T-cell (primary cell): ENCODE measurements around the gene LRP2. TPM values are rescaled to one million over a fixed set of nuclear protein-coding genes. Genes with fewer than 3 reads are reported as not detected.

ENCODE experiments used
- ATAC-seq, 4 experiments: fragments of 200-7000 bp in 3 of 4; fragments of 150-1000 bp in 1 of 4; cut with Tn5 transposase; replicated peaks in 1 of 4; 1 replicate in 3 of 4; 2 replicates in 1 of 4; pipeline ENCODE4 v1.10.0; 2021; ENCODE audit warnings: moderate library complexity in 3 of 4, mild to moderate bottlenecking in 2 of 4, moderate number of reproducible peaks in 1 of 4
- CTCF ChIA-PET, 2 donors: fragments of 300-600 bp; sonication (Branson Sonifier 250); formaldehyde crosslinking; loops; one replicate each; lab custom pipeline; 2022; ENCODE audit warnings: antibody characterized with exemption in 2 of 2; lab: Charles Lee
- POLR2A ChIA-PET, 2 donors: fragments of 300-600 bp; sonication (Branson Sonifier 250); formaldehyde crosslinking; loops; one replicate each; lab custom pipeline; 2022; ENCODE audit warnings: antibody characterized with exemption in 2 of 2; lab: Charles Lee
- DNase-seq, 35 experiments: peaks; one replicate each; pipeline versions ENCODE4 v3.0.0 to v3.0.0-alpha.2; 2013 to 2023
- H3K27ac ChIP-seq: one replicate; pipeline ENCODE4 v1.5.1; 2013; ENCODE audit warnings: low read length
- H3K27me3 ChIP-seq, 2 experiments: replicated peaks in 1 of 2; 1 replicate in 1 of 2; 2 replicates in 1 of 2; pipeline versions ENCODE4 v1.6.1 to v1.7.0; 2013; ENCODE audit warnings: low read length in 1 of 2, mixed read lengths in 1 of 2; ENCODE audit not compliant: control insufficient read depth in 2 of 2, insufficient read depth in 2 of 2; ENCODE audit errors: extremely low read depth in 1 of 2
- H3K36me3 ChIP-seq, 2 donors: 1 replicate in 1 of 2; 2 replicates in 1 of 2; pipeline versions ENCODE4 v1.6.1 to v1.7.0; 2013; ENCODE audit warnings: low read length in 1 of 2; ENCODE audit not compliant: control insufficient read depth in 2 of 2, insufficient read depth in 1 of 2; ENCODE audit errors: extremely low read depth in 1 of 2
- H3K4me1 ChIP-seq, 2 experiments: 1 replicate in 1 of 2; 2 replicates in 1 of 2; pipeline versions ENCODE4 v1.6.1 to v1.7.0; 2013; ENCODE audit warnings: low read length in 2 of 2, mixed read lengths in 1 of 2; ENCODE audit not compliant: insufficient read depth in 2 of 2, control insufficient read depth in 1 of 2; ENCODE audit errors: extremely low read depth in 1 of 2
- H3K4me3 ChIP-seq, 2 donors: 1 replicate in 1 of 2; 2 replicates in 1 of 2; pipeline versions ENCODE4 v1.5.1 to v1.7.0; 2013; ENCODE audit warnings: mild to moderate bottlenecking in 2 of 2, low read length in 1 of 2, moderate library complexity in 1 of 2; ENCODE audit not compliant: control insufficient read depth in 1 of 2; ENCODE audit errors: extremely low read depth in 1 of 2
- H3K9me3 ChIP-seq: 2 replicates; pipeline ENCODE4 v1.7.0; 2013
- H3K27ac Mint-ChIP-seq, 2 donors: one replicate each; pipeline ENCODE4 v1.8.0; 2020 to 2021; ENCODE audit warnings: mild to moderate bottlenecking in 2 of 2, mixed read lengths in 2 of 2
- H3K27me3 Mint-ChIP-seq, 2 donors: one replicate each; pipeline ENCODE4 v1.8.0; 2021 to 2022; ENCODE audit warnings: mixed read lengths in 2 of 2
- H3K36me3 Mint-ChIP-seq: one replicate; pipeline ENCODE4 v1.8.0; 2021; ENCODE audit warnings: mixed read lengths
- H3K4me1 Mint-ChIP-seq, 3 donors: one replicate each; pipeline ENCODE4 v1.8.0; 2020 to 2022; ENCODE audit warnings: mixed read lengths in 3 of 3, mild to moderate bottlenecking in 1 of 3
- H3K4me3 Mint-ChIP-seq, 3 donors: one replicate each; pipeline ENCODE4 v1.8.0; 2020 to 2022; ENCODE audit warnings: mild to moderate bottlenecking in 3 of 3, mixed read lengths in 3 of 3, moderate library complexity in 3 of 3
- H3K9me3 Mint-ChIP-seq, 3 donors: one replicate each; pipeline ENCODE4 v1.8.0; 2020 to 2022; ENCODE audit warnings: mixed read lengths in 3 of 3
- WGBS: methylation state at CpG from one replicate; pipeline ENCODE4 v1.1.5; 2013; ENCODE audit warnings: missing lambda C conversion rate; ENCODE audit not compliant: insufficient coverage; 5-methylcytosine and 5-hydroxymethylcytosine counted together
- total RNA-seq, 35 experiments: library from RNA in 6 of 35; stranded (reverse) in 6 of 35; fragments of 120-200 nt in 1 of 35; gene quantifications; one replicate each; pipeline versions ENCODE4 v1.2.1 to v1.2.4 and lab custom pipeline; 2013 to 2026

Gene LRP2
- total RNA-seq, 5 donors from 2014 or later (not counting 1 experiment from before 2014, with no cell fraction given), result 0.03 TPM; not detected in 4

DNA sequence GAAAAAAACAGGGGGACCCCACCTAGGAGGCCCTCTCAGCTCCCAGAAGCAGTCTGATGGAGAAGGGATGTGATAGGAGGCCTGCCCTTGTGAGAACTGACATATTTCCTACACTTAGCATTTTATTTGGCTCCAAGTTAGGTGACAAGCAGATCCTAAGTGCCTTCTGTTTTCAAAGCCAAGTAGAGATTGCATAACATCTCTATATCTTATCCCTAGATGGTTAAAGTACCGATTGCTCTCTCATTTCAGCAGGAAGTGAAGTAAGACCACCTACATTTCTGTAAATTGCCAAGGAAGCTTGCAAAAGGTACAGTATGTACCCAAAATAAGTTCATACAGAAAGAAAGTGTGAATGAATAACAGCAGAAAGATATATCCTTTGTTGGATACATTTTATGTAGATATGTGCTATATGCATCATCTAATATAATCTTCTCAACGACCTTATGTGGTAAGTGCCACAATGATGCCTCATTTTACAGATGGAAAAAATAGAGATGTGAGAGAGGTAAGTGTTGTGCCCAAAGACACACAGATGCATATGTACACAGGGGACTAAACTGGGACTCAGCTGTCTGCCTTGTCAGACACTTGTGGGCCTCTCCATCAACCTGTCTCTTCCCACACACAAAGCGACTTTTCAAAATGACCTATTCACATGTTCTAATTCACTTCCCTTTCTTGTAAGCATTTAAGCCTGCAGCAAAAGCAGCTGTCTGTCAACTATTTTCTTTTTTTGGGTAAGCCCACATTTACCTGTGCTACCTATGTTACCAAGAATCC, 254.0 kb downstream of the LRP2 start:
- Histone ChIP-seq H3K36me3 (no peaks in the 10 kb centered on the region), H3K9me3 (no peaks in the 10 kb centered on the region), H3K4me1 (peaks cover 35 to 36% of the 10 kb centered on the region in 2 experiments), H3K27ac (peak overlapping the region; percentile 66), H3K4me3 (no peak overlapping the region), H3K27me3 (peaks cover 0 to 5% of the 10 kb centered on the region in 2 experiments)
- H3K4me1 Mint-ChIP-seq, result peaks cover 51 to 68% (median 53%) of the 10 kb centered on the region in 3 donors
- H3K27ac Mint-ChIP-seq, result peak overlapping the region; percentile 4 to 40
- ChIA-PET POLR2A (interaction anchor here in 1 of 2 donors (0.6 kb wide), 1 partner anchor 842 kb away, joined by 3 read pairs; no protein-coding TSS in a partner anchor), CTCF (interaction anchor here (0.6 to 5.9 kb wide), 17 partner anchors 9 to 654 kb away, joined by 3 to 110 read pairs (median 4); no protein-coding TSS in a partner anchor)
- 75% methylated on average over 1 of the region's 3 CpGs for WGBS
- H3K4me3 Mint-ChIP-seq, result peak overlapping the region in 1 of 3 donors; percentile 53
- H3K27me3 Mint-ChIP-seq, result peaks cover 0 to 4% of the 10 kb centered on the region in 2 donors
- ATAC-seq, result peak in 2 of 4 experiments; percentile 11 to 35
- H3K9me3 Mint-ChIP-seq, result no peaks in the 10 kb centered on the region
- H3K36me3 Mint-ChIP-seq, result no peaks in the 10 kb centered on the region
- DNase-seq, result peak in 1 of 35 experiments; percentile 20

DNA sequence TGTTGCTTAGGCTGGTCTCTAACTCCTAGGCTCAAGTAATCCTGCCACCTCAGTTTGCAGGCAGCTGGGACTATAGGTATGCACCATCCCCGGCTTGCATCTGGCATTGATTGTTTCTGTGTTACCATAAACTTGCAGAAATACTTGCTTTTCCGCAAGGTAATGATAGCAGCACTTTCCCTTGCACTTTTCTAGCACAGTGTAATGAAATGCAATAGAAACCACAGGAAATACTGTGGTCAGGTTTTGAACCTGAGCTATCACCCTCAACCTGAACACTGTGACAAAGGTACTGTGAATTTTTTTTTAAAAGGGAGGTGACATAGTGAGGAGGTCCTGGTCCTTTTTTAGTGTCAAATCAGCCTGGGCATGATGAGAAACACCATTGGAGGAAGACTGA, 254.7 kb downstream of the LRP2 start:
- H3K4me1 ChIP-seq, result peaks cover 35 to 36% of the 10 kb centered on the region in 2 experiments
- DNase-seq (peak in 28 of 35 experiments; percentile 2 to 72 (median 18)), ATAC-seq (peak; percentile 85 to 96 (median 90))
- peak overlapping the region in 2 of 3 donors; percentile 25 to 53 for H3K4me3 Mint-ChIP-seq
- no peaks in the 10 kb centered on the region for H3K36me3 Mint-ChIP-seq
- peak overlapping the region; percentile 4 to 40 for H3K27ac Mint-ChIP-seq
- peaks cover 0 to 4% of the 10 kb centered on the region in 2 donors for H3K27me3 Mint-ChIP-seq
- H3K4me1 Mint-ChIP-seq, result peaks cover 51 to 69% (median 55%) of the 10 kb centered on the region in 3 donors
- H3K4me3 ChIP-seq, result no peak overlapping the region
- CTCF ChIA-PET, result interaction anchor here (0.6 to 5.9 kb wide), 8 partner anchors 24 to 345 kb away, joined by 3 to 110 read pairs (median 4); no protein-coding TSS in a partner anchor
- no peaks in the 10 kb centered on the region for H3K9me3 Mint-ChIP-seq
- peaks cover 0 to 5% of the 10 kb centered on the region in 2 experiments for H3K27me3 ChIP-seq
- no peaks in the 10 kb centered on the region for H3K9me3 ChIP-seq
- POLR2A ChIA-PET, result no interaction called here
- WGBS, result 0% methylated on average over 2 of the region's 2 CpGs
- H3K36me3 ChIP-seq, result no peaks in the 10 kb centered on the region
- H3K27ac ChIP-seq, result peak overlapping the region; percentile 66

DNA sequence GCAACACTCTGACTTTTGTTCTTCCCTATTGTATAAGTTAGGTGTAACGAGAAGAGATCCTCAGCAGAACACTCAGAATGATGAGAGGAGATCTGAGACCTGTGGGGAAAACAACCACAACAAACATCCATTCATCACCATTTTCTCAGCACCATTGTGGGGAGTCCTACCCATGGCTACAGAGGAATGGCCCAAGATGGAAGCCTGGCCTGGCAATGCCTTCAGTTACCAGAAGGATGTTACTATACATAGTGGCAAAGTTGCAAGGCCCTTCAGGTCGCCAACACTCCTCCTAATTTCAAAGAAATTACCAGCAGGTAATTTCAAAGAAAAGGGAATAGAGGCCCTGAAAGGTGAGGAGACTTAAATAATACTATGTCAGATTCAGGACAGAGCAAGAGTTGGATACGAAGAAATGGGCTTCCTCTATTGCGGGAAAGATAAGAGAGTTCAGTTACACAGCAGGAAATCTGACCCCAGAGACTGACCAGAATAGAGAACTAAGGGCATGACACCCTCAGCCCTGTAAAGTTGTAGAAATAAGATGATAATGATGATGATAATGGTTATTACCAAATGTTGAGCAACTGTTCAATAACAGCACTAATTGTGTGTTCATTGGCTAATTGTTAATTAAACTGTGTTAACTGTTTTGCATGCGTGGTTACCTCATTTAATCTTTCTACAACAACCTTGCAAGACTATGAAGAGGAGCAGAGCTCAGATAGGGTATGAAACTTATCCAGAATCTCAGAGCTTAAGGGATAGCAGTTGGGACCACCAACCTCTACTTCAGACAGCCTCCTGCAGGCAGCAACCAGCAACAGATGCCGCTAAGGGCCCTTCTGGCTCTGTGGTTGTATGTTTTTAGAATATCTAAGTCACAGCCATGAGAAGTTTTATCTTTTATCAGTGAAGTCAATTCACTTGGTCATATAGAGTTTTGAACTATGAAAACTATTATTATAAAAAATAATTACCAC, 255.5 kb downstream of the LRP2 start:
- peaks cover 51 to 71% (median 55%) of the 10 kb centered on the region in 3 donors for H3K4me1 Mint-ChIP-seq
- H3K36me3 Mint-ChIP-seq, result no peaks in the 10 kb centered on the region
- no peaks in the 10 kb centered on the region for H3K36me3 ChIP-seq
- DNase-seq, result peak in 1 of 35 experiments; percentile 10
- peaks cover 0 to 5% of the 10 kb centered on the region in 2 experiments for H3K27me3 ChIP-seq
- ChIA-PET CTCF (interaction anchor here (0.5 to 5.9 kb wide), 10 partner anchors 25 to 673 kb away, joined by 3 to 110 read pairs (median 4); no protein-coding TSS in a partner anchor), POLR2A (interaction anchor here in 1 of 2 donors (0.6 kb wide), 1 partner anchor 896 kb away, joined by 3 read pairs; no protein-coding TSS in a partner anchor)
- no peaks in the 10 kb centered on the region for H3K9me3 Mint-ChIP-seq
- no peaks in the 10 kb centered on the region for H3K9me3 ChIP-seq
- H3K4me1 ChIP-seq, result peaks cover 35 to 36% of the 10 kb centered on the region in 2 experiments
- peak overlapping the region; percentile 53 to 67 for H3K27ac Mint-ChIP-seq
- H3K4me3 ChIP-seq, result no peak overlapping the region
- ATAC-seq, result no peak
- peaks cover 0 to 4% of the 10 kb centered on the region in 2 donors for H3K27me3 Mint-ChIP-seq
- peak overlapping the region in 1 of 3 donors; percentile 53 for H3K4me3 Mint-ChIP-seq
- peak overlapping the region; percentile 66 for H3K27ac ChIP-seq
- WGBS, result no CpG with 5 or more reads among the region's 6 CpGs

DNA sequence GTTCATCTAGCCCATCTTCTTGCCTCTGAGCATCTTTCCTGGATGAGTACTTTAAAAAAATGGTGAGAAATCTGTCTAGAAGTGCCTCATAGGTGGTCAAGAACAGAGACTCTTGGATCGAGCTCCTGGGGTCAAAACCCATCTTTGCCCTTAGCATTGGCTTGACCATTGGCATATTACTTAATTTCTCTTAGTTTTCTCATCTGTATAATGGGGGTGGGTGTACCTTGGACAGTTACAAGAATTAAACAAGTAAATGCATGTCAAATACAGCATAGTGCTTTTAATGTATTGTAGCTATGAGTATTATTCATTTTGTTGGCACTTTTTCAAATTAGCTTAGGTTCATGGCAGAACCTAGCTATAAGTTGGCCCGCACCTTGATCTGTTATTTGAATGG, 256.2 kb downstream of the LRP2 start:
- no peak for DNase-seq
- H3K4me1 ChIP-seq, result peaks cover 35 to 36% of the 10 kb centered on the region in 2 experiments
- peak overlapping the region; percentile 66 for H3K27ac ChIP-seq
- Mint-ChIP-seq H3K27me3 (peaks cover 2 to 6% of the 10 kb centered on the region in 2 donors), H3K4me3 (peak overlapping the region in 1 of 3 donors; percentile 53), H3K27ac (peak overlapping the region; percentile 57 to 67), H3K36me3 (no peaks in the 10 kb centered on the region), H3K4me1 (peaks cover 51 to 71% (median 57%) of the 10 kb centered on the region in 3 donors), H3K9me3 (no peaks in the 10 kb centered on the region)
- ATAC-seq, result no peak
- no peaks in the 10 kb centered on the region for H3K9me3 ChIP-seq
- H3K27me3 ChIP-seq, result peaks cover 0 to 5% of the 10 kb centered on the region in 2 experiments
- ChIA-PET CTCF (interaction anchor here in 1 of 2 donors (1.0 kb wide), 1 partner anchor 33 kb away, joined by 3 read pairs; no protein-coding TSS in a partner anchor), POLR2A (no interaction called here)
- no peaks in the 10 kb centered on the region for H3K36me3 ChIP-seq
- WGBS, result no CpG with 5 or more reads among the region's 2 CpGs
- no peak overlapping the region for H3K4me3 ChIP-seq

DNA sequence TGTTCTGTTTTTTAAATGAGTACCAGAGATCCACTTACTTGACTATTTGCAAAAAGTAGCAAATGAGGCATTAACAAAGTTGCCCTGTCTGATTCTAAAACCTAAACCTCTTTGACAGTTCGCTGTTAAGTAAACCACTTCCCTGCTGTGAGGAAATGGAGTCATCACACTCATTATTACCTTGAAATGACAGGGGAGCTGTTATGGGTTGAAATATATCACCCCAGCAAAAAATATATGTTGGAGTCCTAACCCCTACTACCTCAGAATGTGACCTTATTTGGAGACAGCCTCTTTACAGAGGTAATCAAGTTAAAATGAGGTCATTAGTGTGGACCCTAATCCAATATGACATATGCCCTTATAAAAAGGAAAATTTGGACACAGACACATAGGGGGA, 256.9 kb downstream of the LRP2 start:
- H3K9me3 Mint-ChIP-seq, result no peaks in the 10 kb centered on the region
- ATAC-seq (peak in 2 of 4 experiments; percentile 40 to 52), DNase-seq (peak in 1 of 35 experiments; percentile 25)
- H3K4me1 Mint-ChIP-seq, result peaks cover 51 to 67% (median 57%) of the 10 kb centered on the region in 3 donors
- CTCF ChIA-PET, result interaction anchor here in 1 of 2 donors (1.0 kb wide), 1 partner anchor 33 kb away, joined by 3 read pairs; no protein-coding TSS in a partner anchor
- Histone ChIP-seq H3K4me1 (peaks cover 35 to 36% of the 10 kb centered on the region in 2 experiments), H3K36me3 (no peaks in the 10 kb centered on the region), H3K4me3 (no peak overlapping the region), H3K27me3 (peaks cover 0 to 5% of the 10 kb centered on the region in 2 experiments), H3K9me3 (no peaks in the 10 kb centered on the region), H3K27ac (peak overlapping the region; percentile 66)
- POLR2A ChIA-PET, result no interaction called here
- H3K36me3 Mint-ChIP-seq, result no peaks in the 10 kb centered on the region
- peak overlapping the region; percentile 8 to 57 for H3K27ac Mint-ChIP-seq
- H3K4me3 Mint-ChIP-seq, result peak overlapping the region in 1 of 3 donors; percentile 45
- no CpG with 5 or more reads among the region's 1 CpG for WGBS
- peaks cover 2 to 4% of the 10 kb centered on the region in 2 donors for H3K27me3 Mint-ChIP-seq
